GM19238 (cell line): ENCODE data around the gene SLC8B1.

Experiments
- DNase-seq: peaks from one replicate; pipeline ENCODE4 v3.0.0; 2011; ENCODE audit warnings: low spot score; ENCODE audit not compliant: insufficient read length

The SLC8B1 gene

DNA sequence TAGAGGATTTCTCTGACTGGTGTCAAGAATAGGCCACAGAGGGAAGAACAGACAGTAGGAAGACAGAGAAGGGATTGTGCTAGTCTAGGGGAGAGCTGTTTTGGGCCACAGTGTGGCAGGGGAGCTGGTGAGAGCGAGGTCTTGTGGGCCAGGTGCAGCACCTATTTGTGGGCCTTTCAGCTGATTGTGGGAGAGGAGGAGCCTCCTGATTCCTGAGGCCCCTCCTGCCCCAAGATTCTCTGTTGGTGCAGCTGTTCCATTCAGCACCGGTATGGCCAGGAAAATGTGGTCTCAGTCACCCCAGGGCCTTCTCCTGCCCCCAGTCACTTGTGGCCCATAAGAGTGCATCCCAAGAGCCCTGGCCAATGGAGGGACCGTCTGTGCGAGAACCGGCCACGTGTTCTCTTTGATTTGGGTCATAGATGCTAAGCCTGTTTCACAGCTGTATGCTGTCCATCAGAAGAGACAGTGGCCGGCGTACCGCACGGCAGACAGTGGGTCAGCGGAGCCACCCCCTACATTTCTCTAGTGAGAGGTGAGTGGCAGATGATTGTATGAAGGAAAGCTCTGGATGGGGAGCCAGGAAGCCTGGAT lies 86.0 kb downstream of the SLC8B1 start:
- DNase-seq, result no peak
